Measurements from ENCODE around the gene GOPC. TPM values are rescaled to one million over a fixed set of nuclear protein-coding genes. Genes with fewer than 3 reads are reported as not detected.

The GOPC gene
- total RNA-seq, 2 donors from 2014 or later: 28.4 to 30.3 TPM

DNA sequence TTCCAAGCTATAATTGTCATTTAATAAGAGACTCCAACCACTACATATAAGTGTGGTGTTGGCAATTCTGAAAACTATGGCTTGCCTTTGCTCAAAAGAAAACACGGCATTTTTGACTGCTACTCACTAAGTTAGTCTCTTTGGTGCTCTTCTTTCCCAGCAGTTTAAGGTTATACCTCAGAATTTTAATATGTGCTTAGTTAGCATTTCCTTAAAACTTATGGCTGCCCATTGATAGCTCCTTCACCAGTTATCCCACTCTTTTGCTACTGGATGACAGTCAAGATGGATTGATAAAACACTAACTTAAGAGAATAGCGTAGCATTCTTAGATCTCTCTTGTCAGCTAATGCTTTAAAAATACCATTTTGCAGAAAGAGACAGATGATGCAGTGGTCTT, 34.1 kb downstream of the GOPC start:
- Mint-ChIP-seq H3K4me1 (no peaks in the 10 kb centered on the region), H3K27me3 (ENCODE audit: insufficient read depth) (no peaks in the 10 kb centered on the region), H3K9me3 (no peaks in the 10 kb centered on the region), H3K4me3 (no peak overlapping the region), H3K27ac (no peak overlapping the region), H3K36me3 (ENCODE audit: low read depth) (peaks cover 42% of the 10 kb centered on the region)
- no peak overlapping the region for H3K9ac ChIP-seq (ENCODE audit: extremely low read depth, low read length, poor library complexity, severe bottlenecking)
- no peaks in the 10 kb centered on the region for H3K9me3 ChIP-seq (ENCODE audit: control insufficient read depth, low read length)
- no peak overlapping the region for H3K4me3 ChIP-seq (ENCODE audit: low read length)
- TF ChIP-seq CTCF (conservative IDR thresholded peaks at IDR 0.05): no peak
- H3K4me1 ChIP-seq (ENCODE audit: control insufficient read depth, insufficient read depth, low read length): no peaks in the 10 kb centered on the region
- H3K27ac ChIP-seq (ENCODE audit: low read depth, low read length): no peak overlapping the region
- H3K27me3 ChIP-seq (ENCODE audit: control insufficient read depth, insufficient read depth, low read length, poor library complexity, severe bottlenecking): no peaks in the 10 kb centered on the region
- peaks cover 84% of the 10 kb centered on the region for H3K36me3 ChIP-seq (ENCODE audit: control insufficient read depth, insufficient read depth, low read length)
- WGBS, 2 experiments (ENCODE audit: insufficient coverage in 1 of 2, insufficient read length in 1 of 2): 98 to 100% methylated on average over 1 to 2 of the region's 2 CpGs
- no peak for DNase-seq

DNA sequence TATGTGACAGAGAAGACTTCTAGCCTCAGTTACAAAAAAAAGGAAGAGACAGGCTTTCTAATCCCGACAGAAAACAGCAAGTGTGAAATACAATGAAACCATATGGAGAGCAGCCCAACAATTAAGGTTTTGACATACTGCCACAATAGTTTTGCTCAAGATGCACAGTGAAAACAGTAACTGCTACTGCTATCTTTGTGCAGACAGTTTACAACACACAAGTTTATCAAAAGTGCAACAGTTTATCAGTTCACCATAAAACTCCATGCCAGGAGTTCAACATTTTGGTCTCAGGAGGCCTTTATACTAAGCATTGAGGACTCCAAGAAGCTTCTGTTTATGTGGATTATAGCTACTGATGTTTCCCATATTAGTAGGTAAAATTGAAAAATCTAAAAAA, 37.6 kb downstream of the GOPC start:
- Histone ChIP-seq H3K4me1 (ENCODE audit: control insufficient read depth, insufficient read depth, low read length) (no peaks in the 10 kb centered on the region), H3K27me3 (ENCODE audit: control insufficient read depth, insufficient read depth, low read length, poor library complexity, severe bottlenecking) (no peaks in the 10 kb centered on the region), H3K36me3 (ENCODE audit: control insufficient read depth, insufficient read depth, low read length) (peaks cover 70% of the 10 kb centered on the region), H3K9me3 (ENCODE audit: control insufficient read depth, low read length) (no peaks in the 10 kb centered on the region), H3K27ac (ENCODE audit: low read depth, low read length) (no peak overlapping the region), H3K4me3 (ENCODE audit: low read length) (no peak overlapping the region), H3K9ac (ENCODE audit: extremely low read depth, low read length, poor library complexity, severe bottlenecking) (no peak overlapping the region)
- WGBS, 2 experiments (ENCODE audit: insufficient coverage in 1 of 2, insufficient read length in 1 of 2): 90 to 91% methylated on average over 1 of the region's 1 CpG
- Mint-ChIP-seq H3K9me3 (no peaks in the 10 kb centered on the region), H3K36me3 (ENCODE audit: low read depth) (peaks cover 41% of the 10 kb centered on the region), H3K4me3 (no peak overlapping the region), H3K4me1 (no peaks in the 10 kb centered on the region), H3K27ac (no peak overlapping the region), H3K27me3 (ENCODE audit: insufficient read depth) (no peaks in the 10 kb centered on the region)
- DNase-seq: no peak
- TF ChIP-seq CTCF (conservative IDR thresholded peaks at IDR 0.05): no peak

- Histone ChIP-seq H3K9me3 (ENCODE audit: control insufficient read depth, low read length) (no peaks in the 10 kb centered on the region), H3K27ac (ENCODE audit: low read depth, low read length) (no peak overlapping the region), H3K4me3 (ENCODE audit: low read length) (no peak overlapping the region), H3K27me3 (ENCODE audit: control insufficient read depth, insufficient read depth, low read length, poor library complexity, severe bottlenecking) (no peaks in the 10 kb centered on the region), H3K4me1 (ENCODE audit: control insufficient read depth, insufficient read depth, low read length) (no peaks in the 10 kb centered on the region), H3K9ac (ENCODE audit: extremely low read depth, low read length, poor library complexity, severe bottlenecking) (no peak overlapping the region), H3K36me3 (ENCODE audit: control insufficient read depth, insufficient read depth, low read length) (peaks cover 43% of the 10 kb centered on the region)
- H3K4me3 Mint-ChIP-seq: no peak overlapping the region
- H3K27ac Mint-ChIP-seq: no peak overlapping the region
- WGBS, 2 experiments (ENCODE audit: insufficient coverage in 1 of 2, insufficient read length in 1 of 2): 91 to 100% methylated on average over 2 to 3 of the region's 3 CpGs
- no peaks in the 10 kb centered on the region for H3K4me1 Mint-ChIP-seq
- no peak for TF ChIP-seq CTCF (conservative IDR thresholded peaks at IDR 0.05)
- H3K36me3 Mint-ChIP-seq (ENCODE audit: low read depth): peaks cover 22% of the 10 kb centered on the region
- no peaks in the 10 kb centered on the region for H3K27me3 Mint-ChIP-seq (ENCODE audit: insufficient read depth)
- no peak for DNase-seq
- no peaks in the 10 kb centered on the region for H3K9me3 Mint-ChIP-seq
Observed at GRCh38 chr6:117561128-117561527, 41.2 kb downstream of the GOPC start.
